Measurements from ENCODE around the gene ZSCAN20. TPM values are rescaled to one million over a fixed set of nuclear protein-coding genes. Genes with fewer than 3 reads are reported as not detected.

ZSCAN20 gene
- total RNA-seq, 2 experiments from 2014 or later: 1.5 to 2.2 TPM

GRCh38 chr1:33532250-33532649, 59.8 kb downstream of the ZSCAN20 start:
- Mint-ChIP-seq H3K36me3 (ENCODE audit: low read depth) (no peaks in the 10 kb centered on the region), H3K27ac (no peak overlapping the region), H3K27me3 (peaks cover 21% of the 10 kb centered on the region), H3K4me1 (no peaks in the 10 kb centered on the region), H3K4me3 (no peak overlapping the region), H3K9me3 (peaks cover 2% of the 10 kb centered on the region)
- ChIA-PET CTCF (no interaction called here), POLR2A (no interaction called here)
- no peak for DNase-seq

- H3K9me3 Mint-ChIP-seq: peaks cover 2% of the 10 kb centered on the region
These were observed 60.5 kb downstream of the ZSCAN20 start for GRCh38 chr1:33532936-33533335.

GRCh38 chr1:33535334-33535733, 62.9 kb downstream of the ZSCAN20 start:
- ChIA-PET CTCF (no interaction called here), POLR2A (no interaction called here)
- H3K4me3 Mint-ChIP-seq: no peak overlapping the region
- no peaks in the 10 kb centered on the region for H3K4me1 Mint-ChIP-seq
- H3K36me3 Mint-ChIP-seq (ENCODE audit: low read depth): no peaks in the 10 kb centered on the region
- H3K27me3 Mint-ChIP-seq: peaks cover 8% of the 10 kb centered on the region
- no peak for DNase-seq
- no peak overlapping the region for H3K27ac Mint-ChIP-seq
- H3K9me3 Mint-ChIP-seq: peaks cover 2% of the 10 kb centered on the region

More at GRCh38 chr1:33532936-33533335, 60.5 kb downstream of the ZSCAN20 start:
- ChIA-PET CTCF (no interaction called here), POLR2A (no interaction called here)
- H3K4me3 Mint-ChIP-seq: no peak overlapping the region
- no peak for DNase-seq
- H3K4me1 Mint-ChIP-seq: no peaks in the 10 kb centered on the region
- H3K27me3 Mint-ChIP-seq: peaks cover 21% of the 10 kb centered on the region
- H3K36me3 Mint-ChIP-seq (ENCODE audit: low read depth): no peaks in the 10 kb centered on the region
- no peak overlapping the region for H3K27ac Mint-ChIP-seq

GRCh38 chr1:33537885-33538284, 65.4 kb downstream of the ZSCAN20 start:
- Mint-ChIP-seq H3K27me3 (peaks cover 2% of the 10 kb centered on the region), H3K36me3 (ENCODE audit: low read depth) (no peaks in the 10 kb centered on the region), H3K9me3 (no peaks in the 10 kb centered on the region), H3K27ac (no peak overlapping the region), H3K4me3 (no peak overlapping the region), H3K4me1 (no peaks in the 10 kb centered on the region)
- DNase-seq: no peak
- ChIA-PET CTCF (no interaction called here), POLR2A (no interaction called here)

GRCh38 chr1:33541966-33542365, 69.5 kb downstream of the ZSCAN20 start:
- CTCF ChIA-PET: no interaction called here

More at GRCh38 chr1:33541966-33542365, 69.5 kb downstream of the ZSCAN20 start:
- no peaks in the 10 kb centered on the region for H3K36me3 Mint-ChIP-seq (ENCODE audit: low read depth)
- no peaks in the 10 kb centered on the region for H3K9me3 Mint-ChIP-seq
- no peak overlapping the region for H3K27ac Mint-ChIP-seq
- no peaks in the 10 kb centered on the region for H3K4me1 Mint-ChIP-seq
- DNase-seq: no peak
- no peak overlapping the region for H3K4me3 Mint-ChIP-seq
- H3K27me3 Mint-ChIP-seq: no peaks in the 10 kb centered on the region
- POLR2A ChIA-PET: no interaction called here

Other genes with a start within 250 kb of the ZSCAN20 start
- gene ZNF362, start 216.2 kb upstream of the ZSCAN20 start, total RNA-seq: 10 to 100 TPM; 21.4 to 21.8 TPM
- not detected for gene A3GALT2, start 151.5 kb upstream of the ZSCAN20 start, total RNA-seq
- 10 to 100 TPM; 43.2 to 48.3 TPM for gene PHC2, start 41.5 kb upstream of the ZSCAN20 start, total RNA-seq

Measured in activated CD4-positive, alpha-beta T cell treated with anti-CD3 and anti-CD28 coated beads, Interleukin-2, amount 10 ng/mL, durations not matched to agents 7 days and 5 days (primary cell).